ENCODE data around the gene AKAP13.
A peak's percentile ranks its signal among the peaks of the same experiment; 100 is the strongest.

AKAP13 gene

GRCh38 chr15:85718271-85718971 is 338.0 kb downstream of the AKAP13 start:
- no peaks in the 10 kb centered on the region for H3K4me1 Mint-ChIP-seq
- no peaks in the 10 kb centered on the region for H3K27me3 Mint-ChIP-seq (ENCODE audit: low read depth)
- no peak overlapping the region for H3K27ac Mint-ChIP-seq
- no peak overlapping the region for H3K4me3 Mint-ChIP-seq
- H3K36me3 Mint-ChIP-seq (ENCODE audit: low read depth), result peaks cover 78% of the 10 kb centered on the region
- TF ChIP-seq CTCF (IDR thresholded peaks at IDR 0.05; ENCODE audit: unreplicated experiment in 3 of 3), result no peak
- H3K9me3 Mint-ChIP-seq, result no peaks in the 10 kb centered on the region

GRCh38 chr15:85718981-85719380 is 338.6 kb downstream of the AKAP13 start:
- Mint-ChIP-seq H3K36me3 (ENCODE audit: low read depth) (peaks cover 75% of the 10 kb centered on the region), H3K27ac (no peak overlapping the region), H3K4me1 (no peaks in the 10 kb centered on the region), H3K4me3 (no peak overlapping the region), H3K27me3 (ENCODE audit: low read depth) (no peaks in the 10 kb centered on the region), H3K9me3 (no peaks in the 10 kb centered on the region)
- TF ChIP-seq CTCF (IDR thresholded peaks at IDR 0.05; ENCODE audit: unreplicated experiment in 3 of 3), result no peak

GRCh38 chr15:85722374-85723152 is 342.2 kb downstream of the AKAP13 start:
- Mint-ChIP-seq H3K27me3 (ENCODE audit: low read depth) (no peaks in the 10 kb centered on the region), H3K36me3 (ENCODE audit: low read depth) (peaks cover 73% of the 10 kb centered on the region), H3K4me3 (no peak overlapping the region), H3K27ac (no peak overlapping the region), H3K4me1 (peaks cover 5% of the 10 kb centered on the region), H3K9me3 (no peaks in the 10 kb centered on the region)
- no peak for TF ChIP-seq CTCF (IDR thresholded peaks at IDR 0.05; ENCODE audit: unreplicated experiment in 3 of 3)

GRCh38 chr15:85723960-85724945 is 343.9 kb downstream of the AKAP13 start:
- Mint-ChIP-seq H3K4me1 (peaks cover 5% of the 10 kb centered on the region), H3K36me3 (ENCODE audit: low read depth) (peaks cover 73% of the 10 kb centered on the region), H3K9me3 (no peaks in the 10 kb centered on the region), H3K27ac (peak overlapping the region in 2 of 3 experiments; percentile 2 to 41), H3K27me3 (ENCODE audit: low read depth) (no peaks in the 10 kb centered on the region), H3K4me3 (no peak overlapping the region)
- no peak for TF ChIP-seq CTCF (IDR thresholded peaks at IDR 0.05; ENCODE audit: unreplicated experiment in 3 of 3)

- H3K4me1 Mint-ChIP-seq, result peaks cover 5% of the 10 kb centered on the region
- H3K36me3 Mint-ChIP-seq (ENCODE audit: low read depth), result peaks cover 76% of the 10 kb centered on the region
- H3K27ac Mint-ChIP-seq, result peak overlapping the region in 1 of 3 experiments; percentile 2
- H3K4me3 Mint-ChIP-seq, result no peak overlapping the region
- no peaks in the 10 kb centered on the region for H3K9me3 Mint-ChIP-seq
- no peak for TF ChIP-seq CTCF (IDR thresholded peaks at IDR 0.05; ENCODE audit: unreplicated experiment in 3 of 3)
- H3K27me3 Mint-ChIP-seq (ENCODE audit: low read depth), result no peaks in the 10 kb centered on the region
These were observed 344.6 kb downstream of the AKAP13 start for GRCh38 chr15:85725019-85725418.
